Measurements from ENCODE around the gene SNX5.

DNA sequence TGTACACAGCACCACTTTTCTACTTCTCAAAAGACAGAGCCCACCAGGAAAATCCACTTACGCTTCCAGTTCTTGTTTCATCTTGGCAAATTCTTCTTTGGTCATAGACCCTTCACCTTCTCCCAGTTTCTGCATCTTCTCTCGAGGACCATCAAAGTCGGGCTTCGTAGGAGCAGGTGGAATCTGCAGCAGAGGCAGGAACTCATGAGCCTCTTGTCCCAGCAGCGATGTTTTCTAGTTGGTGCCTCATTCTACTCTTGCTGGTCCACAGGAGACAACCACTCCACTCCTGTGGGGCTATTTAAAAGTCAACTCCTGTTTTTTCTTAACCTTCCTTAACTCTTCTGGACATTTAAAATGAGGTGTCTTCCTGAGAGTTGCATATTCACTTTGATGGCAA, 14.7 kb downstream of the SNX5 start:
- TF ChIP-seq, protein P1, sequence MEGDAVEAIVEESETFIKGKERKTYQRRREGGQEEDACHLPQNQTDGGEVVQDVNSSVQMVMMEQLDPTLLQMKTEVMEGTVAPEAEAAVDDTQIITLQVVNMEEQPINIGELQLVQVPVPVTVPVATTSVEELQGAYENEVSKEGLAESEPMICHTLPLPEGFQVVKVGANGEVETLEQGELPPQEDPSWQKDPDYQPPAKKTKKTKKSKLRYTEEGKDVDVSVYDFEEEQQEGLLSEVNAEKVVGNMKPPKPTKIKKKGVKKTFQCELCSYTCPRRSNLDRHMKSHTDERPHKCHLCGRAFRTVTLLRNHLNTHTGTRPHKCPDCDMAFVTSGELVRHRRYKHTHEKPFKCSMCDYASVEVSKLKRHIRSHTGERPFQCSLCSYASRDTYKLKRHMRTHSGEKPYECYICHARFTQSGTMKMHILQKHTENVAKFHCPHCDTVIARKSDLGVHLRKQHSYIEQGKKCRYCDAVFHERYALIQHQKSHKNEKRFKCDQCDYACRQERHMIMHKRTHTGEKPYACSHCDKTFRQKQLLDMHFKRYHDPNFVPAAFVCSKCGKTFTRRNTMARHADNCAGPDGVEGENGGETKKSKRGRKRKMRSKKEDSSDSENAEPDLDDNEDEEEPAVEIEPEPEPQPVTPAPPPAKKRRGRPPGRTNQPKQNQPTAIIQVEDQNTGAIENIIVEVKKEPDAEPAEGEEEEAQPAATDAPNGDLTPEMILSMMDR (IDR thresholded peaks at IDR 0.05): no peak
- no peak for TF ChIP-seq ZFX (IDR thresholded peaks at IDR 0.05; ENCODE audit: borderline replicate concordance)
